ENCODE measurements around the gene ADAMTS13.

DNA sequence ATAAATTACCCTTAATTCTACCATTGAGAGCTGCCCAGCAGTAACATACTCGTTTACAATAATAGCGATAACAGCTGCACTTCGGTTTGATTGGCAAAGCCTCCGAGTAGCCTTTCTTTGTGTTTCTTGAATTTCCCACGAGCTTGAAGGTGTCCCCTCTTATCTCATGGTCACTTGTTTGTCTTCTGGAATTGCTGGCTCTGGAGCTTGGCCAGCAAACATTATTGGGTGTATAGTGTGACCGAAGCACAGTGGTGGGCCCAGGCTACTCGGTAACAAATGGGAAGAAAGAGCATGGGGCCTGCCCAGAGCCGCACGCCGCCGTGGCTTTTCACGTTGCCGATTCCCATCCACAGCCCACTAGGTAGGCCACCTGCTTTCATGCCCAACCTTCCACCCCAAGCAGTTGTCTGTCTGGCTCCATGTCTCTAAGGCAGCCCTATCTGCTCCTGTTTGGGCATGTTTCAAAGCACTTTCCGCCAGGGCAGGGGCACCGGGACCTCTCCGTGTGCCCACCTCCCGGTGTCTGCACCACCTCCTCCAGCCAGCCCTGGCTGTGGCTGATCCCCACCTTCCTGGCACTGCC lies 37.3 kb upstream of the ADAMTS13 start:
- TF ChIP-seq, protein P1, sequence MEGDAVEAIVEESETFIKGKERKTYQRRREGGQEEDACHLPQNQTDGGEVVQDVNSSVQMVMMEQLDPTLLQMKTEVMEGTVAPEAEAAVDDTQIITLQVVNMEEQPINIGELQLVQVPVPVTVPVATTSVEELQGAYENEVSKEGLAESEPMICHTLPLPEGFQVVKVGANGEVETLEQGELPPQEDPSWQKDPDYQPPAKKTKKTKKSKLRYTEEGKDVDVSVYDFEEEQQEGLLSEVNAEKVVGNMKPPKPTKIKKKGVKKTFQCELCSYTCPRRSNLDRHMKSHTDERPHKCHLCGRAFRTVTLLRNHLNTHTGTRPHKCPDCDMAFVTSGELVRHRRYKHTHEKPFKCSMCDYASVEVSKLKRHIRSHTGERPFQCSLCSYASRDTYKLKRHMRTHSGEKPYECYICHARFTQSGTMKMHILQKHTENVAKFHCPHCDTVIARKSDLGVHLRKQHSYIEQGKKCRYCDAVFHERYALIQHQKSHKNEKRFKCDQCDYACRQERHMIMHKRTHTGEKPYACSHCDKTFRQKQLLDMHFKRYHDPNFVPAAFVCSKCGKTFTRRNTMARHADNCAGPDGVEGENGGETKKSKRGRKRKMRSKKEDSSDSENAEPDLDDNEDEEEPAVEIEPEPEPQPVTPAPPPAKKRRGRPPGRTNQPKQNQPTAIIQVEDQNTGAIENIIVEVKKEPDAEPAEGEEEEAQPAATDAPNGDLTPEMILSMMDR (IDR thresholded peaks at IDR 0.05 in 8 of 11, conservative IDR thresholded peaks at IDR 0.05 in 3 of 11) = no peak
- TF ChIP-seq POLR2A (IDR thresholded peaks at IDR 0.05) = no peak
- no peak for TF ChIP-seq POLR2AphosphoS5 (IDR thresholded peaks at IDR 0.05)
